GM12801 (cell line): ENCODE results near the gene RPS25.

ENCODE experiments used
- CTCF ChIP-seq: IDR thresholded peaks from one replicate; pipeline ENCODE4 v1.5.1; 2011; ENCODE audit warnings: control low read depth; ENCODE audit not compliant: insufficient read length; ENCODE audit errors: extremely low read depth

RPS25 gene

DNA sequence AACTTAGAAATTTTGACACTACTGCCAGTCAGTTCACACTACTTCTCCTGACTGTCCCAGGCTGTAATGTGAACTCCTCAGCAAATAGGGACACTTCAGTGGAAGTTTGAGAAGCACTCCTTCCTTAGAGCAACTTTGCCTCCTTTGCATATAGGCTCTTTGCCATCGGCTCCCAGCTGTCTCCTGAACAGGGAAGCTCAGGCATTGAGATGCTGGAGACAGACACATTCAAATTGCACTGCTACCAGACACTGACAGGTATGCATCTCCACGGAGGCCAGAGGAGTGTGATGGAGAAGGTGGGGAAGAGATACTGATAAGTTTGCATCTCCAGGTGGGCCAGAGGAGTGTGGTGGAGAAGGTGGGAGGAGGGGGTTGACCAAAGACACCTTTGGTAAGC lies 1.9 kb upstream of the RPS25 start:
- no peak for TF ChIP-seq CTCF

- TF ChIP-seq CTCF = no peak
These were observed 1.7 kb downstream of the RPS25 start for GRCh38 chr11:119016216-119017009.

DNA sequence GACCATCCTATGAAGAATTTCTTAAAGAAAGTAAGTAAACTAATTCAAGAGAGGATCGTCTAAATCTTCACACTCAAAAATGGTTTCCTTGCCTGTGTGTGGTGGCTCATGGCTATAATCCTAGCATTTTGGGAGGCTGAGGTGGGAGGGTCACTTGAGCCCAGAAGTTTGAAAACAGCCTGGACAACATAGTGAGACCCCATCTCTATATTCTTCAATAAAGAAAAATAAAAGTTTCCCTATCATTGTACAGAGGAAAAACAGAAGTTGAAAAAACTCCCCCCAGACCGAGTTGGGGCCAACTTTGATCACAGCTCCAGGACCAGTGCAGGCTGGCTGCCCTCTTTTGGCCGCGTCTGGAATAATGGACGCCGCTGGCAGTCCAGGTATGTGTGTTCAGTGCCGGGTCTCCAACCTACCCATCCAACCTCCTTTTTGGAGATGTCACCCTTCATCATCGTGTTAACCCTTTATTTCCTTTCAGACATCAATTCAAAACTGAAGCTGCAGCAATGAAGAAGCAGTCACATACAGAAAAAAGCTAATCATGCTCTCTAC lies 3.0 kb downstream of the RPS25 start:
- no peak for TF ChIP-seq CTCF

DNA sequence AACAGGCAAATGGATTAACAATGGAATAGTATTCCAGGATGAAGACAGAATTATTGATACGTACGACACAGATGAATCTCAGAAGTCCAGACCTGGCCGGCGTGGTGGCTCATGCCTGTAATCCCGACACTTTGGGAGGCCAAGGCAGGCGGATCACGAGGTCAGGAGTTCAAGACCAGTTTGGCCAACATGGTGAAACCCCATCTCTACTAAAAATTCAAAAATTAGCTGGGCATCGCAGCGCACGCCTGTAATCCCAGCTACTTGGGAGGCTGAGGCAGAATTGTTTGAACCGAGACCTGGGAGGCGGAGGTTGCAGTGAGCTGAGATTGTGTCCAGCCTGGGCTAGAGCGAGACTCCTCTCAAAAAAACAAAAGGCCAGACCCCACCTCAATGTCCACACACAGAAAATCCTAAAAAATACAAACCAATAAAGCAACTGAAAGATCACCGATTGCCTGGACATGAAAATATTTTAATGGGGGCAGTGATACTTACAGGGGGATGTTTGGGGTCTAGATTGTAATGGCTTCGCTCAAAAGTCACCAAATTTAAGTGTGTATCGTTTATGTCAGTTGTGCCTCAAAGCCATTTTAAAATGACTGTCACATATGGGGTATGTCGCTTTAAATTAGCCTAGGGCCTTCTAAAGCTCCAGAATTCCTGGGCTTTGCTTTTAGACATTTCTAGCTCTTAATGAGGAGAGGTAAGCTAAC lies 3.8 kb downstream of the RPS25 start:
- TF ChIP-seq CTCF = no peak

DNA sequence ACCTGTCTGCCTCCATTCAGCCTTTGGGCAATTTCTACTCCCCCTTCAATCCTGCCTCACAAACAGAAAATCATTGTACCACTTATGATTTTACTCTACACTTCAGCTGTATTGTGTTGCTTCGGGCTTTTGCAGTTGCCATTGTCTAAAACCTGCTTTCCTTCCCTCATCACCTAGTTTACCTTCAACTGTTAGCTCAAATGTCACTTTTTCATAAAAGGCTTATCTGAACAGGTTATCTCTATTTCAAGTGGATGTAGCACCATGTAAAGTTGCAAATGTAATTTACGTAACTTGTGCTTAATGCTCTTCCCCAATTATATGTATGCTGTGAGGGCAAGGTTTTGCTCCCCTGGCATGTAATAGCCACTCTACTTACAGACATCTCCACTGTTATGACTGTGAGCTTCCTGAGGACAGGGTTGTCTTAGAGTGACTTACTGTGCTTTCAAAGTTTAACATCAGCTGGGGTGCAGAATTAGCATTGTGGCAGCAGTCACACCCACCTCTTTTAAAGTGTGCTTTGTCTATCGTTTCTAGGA lies 5.4 kb downstream of the RPS25 start:
- TF ChIP-seq CTCF = no peak

GRCh38 chr11:119011476-119012053 lies 6.6 kb downstream of the RPS25 start:
- no peak for TF ChIP-seq CTCF

DNA sequence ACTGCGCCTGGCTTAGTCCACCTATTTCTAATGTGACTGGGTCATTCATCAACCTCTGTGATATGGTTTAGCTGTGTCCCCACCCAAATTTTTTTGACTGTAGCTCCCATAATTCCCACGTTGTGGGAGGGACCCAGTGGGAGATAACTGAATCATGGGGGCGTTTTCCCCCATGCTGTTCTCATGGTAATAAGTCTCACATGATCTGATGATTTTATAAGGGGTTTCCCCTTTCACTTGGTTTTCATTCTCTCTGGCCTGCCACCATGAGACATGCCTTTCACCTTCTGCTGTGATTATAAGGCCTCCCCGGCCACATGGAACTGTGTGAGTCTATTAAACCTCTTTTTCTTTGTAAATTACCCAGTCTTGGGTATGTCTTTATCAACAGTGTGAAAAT lies 11.5 kb downstream of the RPS25 start:
- TF ChIP-seq CTCF = no peak
